Measurements from ENCODE around the gene SCAPER. TPM values are rescaled to one million over a fixed set of nuclear protein-coding genes. Genes with fewer than 3 reads are reported as not detected.

The SCAPER gene
- total RNA-seq, 1 experiment from 2014 or later: 15.3 TPM

GRCh38 chr15:76336254-76337058, 568.7 kb downstream of the SCAPER start, which contains the start of gene ISL2:
ISL2 (plus strand) TSS chr15:76336773; CDS start chr15:76336884, 111 bp downstream.
- in situ Hi-C loops (cut with HindIII; ENCODE audit: low pct_unique_long_range_greater_than_20kb, low sequenced_read_pairs): no loop called here
- no TSS peak for BruUV-seq (replicated peaks)
- H3K9me3 ChIP-seq (ENCODE audit: control insufficient read depth, insufficient read depth, low read depth, low read length): no peaks in the 10 kb centered on the region
- ATAC-seq: no peak
- peak within 1 kb of the TSS in 1 of 2 experiments; percentile 34; a peak in 2 of 4 replicates for H3K4me3 ChIP-seq (ENCODE audit: low read depth in 2 of 2, low read length in 2 of 2)
- ChIA-PET CTCF (interaction anchor here (0.6 kb wide), 1 partner anchor 466 kb away, joined by 3 read pairs; no protein-coding TSS in a partner anchor), POLR2A (interaction anchor here (0.6 to 0.7 kb wide), 3 partner anchors 9 to 132 kb away, joined by 3 to 6 read pairs (median 4); no protein-coding TSS in a partner anchor)
- peaks cover 3% of the 10 kb centered on the region; the same call in 1 of the 2 replicates for H3K4me1 ChIP-seq (ENCODE audit: control insufficient read depth, insufficient read depth, low read length)
- H3K27me3 ChIP-seq (ENCODE audit: control insufficient read depth, insufficient read depth, low read length): no peaks in the 10 kb centered on the region; the same call in 1 of the 2 replicates
- TF ChIP-seq CTCF (IDR thresholded peaks at IDR 0.05): no peak
- TF ChIP-seq SIN3A (IDR thresholded peaks at IDR 0.05; ENCODE audit: borderline replicate concordance, insufficient read depth, low read depth, low read length): no peak
- no peak for DNase-seq (ENCODE audit: low read depth, low spot score)
- intact Hi-C loops (cut with micrococcal nuclease; ENCODE audit: unreplicated experiment): no loop called here
- no peak within 1 kb of the TSS for H3K27ac ChIP-seq (ENCODE audit: low read length)
- H3K36me3 ChIP-seq (ENCODE audit: control insufficient read depth, insufficient read depth, low read length): peaks cover 3% of the 10 kb centered on the region; the same call in 1 of the 2 replicates

- DNase-seq (ENCODE audit: low read depth, low spot score): no peak
- Histone ChIP-seq H3K27me3 (ENCODE audit: control insufficient read depth, insufficient read depth, low read length) (no peaks in the 10 kb centered on the region; the same call in 1 of the 2 replicates), H3K9me3 (ENCODE audit: control insufficient read depth, insufficient read depth, low read depth, low read length) (no peaks in the 10 kb centered on the region), H3K27ac (ENCODE audit: low read length) (no peak overlapping the region), H3K4me1 (ENCODE audit: control insufficient read depth, insufficient read depth, low read length) (peaks cover 3% of the 10 kb centered on the region; the same call in 1 of the 2 replicates), H3K36me3 (ENCODE audit: control insufficient read depth, insufficient read depth, low read length) (peaks cover 3% of the 10 kb centered on the region; the same call in 1 of the 2 replicates), H3K4me3 (ENCODE audit: low read depth in 2 of 2, low read length in 2 of 2) (peak overlapping the region in 1 of 2 experiments; percentile 20; a peak in 1 of 4 replicates)
- CTCF ChIA-PET: interaction anchor here (0.6 kb wide), 3 partner anchors 14 to 467 kb away, joined by 3 to 19 read pairs (median 3); no protein-coding TSS in a partner anchor
- TF ChIP-seq POLR2AphosphoS5 (IDR thresholded peaks at IDR 0.05; ENCODE audit: low read depth, low read length): no peak
- no peak for TF ChIP-seq SIN3A (IDR thresholded peaks at IDR 0.05; ENCODE audit: borderline replicate concordance, insufficient read depth, low read depth, low read length)
- TF ChIP-seq TCF7L2 (IDR thresholded peaks at IDR 0.05; ENCODE audit: low read depth, low read length): no peak
- TF ChIP-seq CTCF (IDR thresholded peaks at IDR 0.05): no peak
- no peak for TF ChIP-seq REST (IDR thresholded peaks at IDR 0.05; ENCODE audit: insufficient read depth in 1 of 2, low read depth in 2 of 2, low read length in 1 of 2)
- intact Hi-C loops (cut with micrococcal nuclease; ENCODE audit: unreplicated experiment): no loop called here
- ATAC-seq: no peak
- BruUV-seq (replicated peaks): no TSS peak
- in situ Hi-C loops (cut with HindIII; ENCODE audit: low pct_unique_long_range_greater_than_20kb, low sequenced_read_pairs): no loop called here
- POLR2A ChIA-PET: interaction anchor here (0.6 to 0.7 kb wide), 3 partner anchors 10 to 133 kb away, joined by 3 to 6 read pairs (median 4); no protein-coding TSS in a partner anchor
Measured at GRCh38 chr15:76335307-76336253, 569.6 kb downstream of the SCAPER start.
